ENCODE data around the gene MGST2.

Gene MGST2

DNA sequence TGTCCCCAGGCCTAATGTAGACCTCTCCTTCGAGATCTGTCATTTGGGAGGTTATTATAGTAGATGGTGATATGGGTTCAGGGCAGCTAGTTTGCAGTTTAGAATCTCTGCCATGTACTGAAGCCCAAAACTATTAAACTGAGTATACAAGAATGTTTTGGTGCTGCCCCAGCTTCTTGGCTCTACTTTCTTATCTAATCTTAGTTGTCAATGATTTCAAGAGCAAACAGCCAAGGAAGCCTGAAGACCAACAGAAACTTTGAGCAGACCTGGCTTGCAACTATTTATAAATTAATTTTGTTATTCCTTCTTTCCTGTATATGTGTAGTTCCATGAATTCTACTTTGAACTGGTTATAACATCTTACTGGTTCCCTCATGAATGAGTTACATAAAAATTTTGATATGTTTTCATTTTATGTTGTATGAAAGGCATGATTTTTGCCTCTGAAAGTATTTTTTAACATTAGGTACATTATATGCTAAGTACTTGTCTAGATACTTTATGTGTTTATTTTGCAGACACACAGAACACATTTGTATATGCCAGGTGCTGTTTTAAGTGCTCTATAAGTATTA is 2.0 kb upstream of the MGST2 start:
- DNase-seq (ENCODE audit: low spot score), result no peak
- TF ChIP-seq, protein P1, sequence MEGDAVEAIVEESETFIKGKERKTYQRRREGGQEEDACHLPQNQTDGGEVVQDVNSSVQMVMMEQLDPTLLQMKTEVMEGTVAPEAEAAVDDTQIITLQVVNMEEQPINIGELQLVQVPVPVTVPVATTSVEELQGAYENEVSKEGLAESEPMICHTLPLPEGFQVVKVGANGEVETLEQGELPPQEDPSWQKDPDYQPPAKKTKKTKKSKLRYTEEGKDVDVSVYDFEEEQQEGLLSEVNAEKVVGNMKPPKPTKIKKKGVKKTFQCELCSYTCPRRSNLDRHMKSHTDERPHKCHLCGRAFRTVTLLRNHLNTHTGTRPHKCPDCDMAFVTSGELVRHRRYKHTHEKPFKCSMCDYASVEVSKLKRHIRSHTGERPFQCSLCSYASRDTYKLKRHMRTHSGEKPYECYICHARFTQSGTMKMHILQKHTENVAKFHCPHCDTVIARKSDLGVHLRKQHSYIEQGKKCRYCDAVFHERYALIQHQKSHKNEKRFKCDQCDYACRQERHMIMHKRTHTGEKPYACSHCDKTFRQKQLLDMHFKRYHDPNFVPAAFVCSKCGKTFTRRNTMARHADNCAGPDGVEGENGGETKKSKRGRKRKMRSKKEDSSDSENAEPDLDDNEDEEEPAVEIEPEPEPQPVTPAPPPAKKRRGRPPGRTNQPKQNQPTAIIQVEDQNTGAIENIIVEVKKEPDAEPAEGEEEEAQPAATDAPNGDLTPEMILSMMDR (IDR thresholded peaks at IDR 0.05; ENCODE audit: extremely low read depth, insufficient read depth, missing control alignments), result no peak
- in situ Hi-C loops (cut with MboI; ENCODE audit: low pct_unique_long_range_greater_than_20kb, low sequenced_read_pairs, unreplicated experiment), result no loop called here

DNA sequence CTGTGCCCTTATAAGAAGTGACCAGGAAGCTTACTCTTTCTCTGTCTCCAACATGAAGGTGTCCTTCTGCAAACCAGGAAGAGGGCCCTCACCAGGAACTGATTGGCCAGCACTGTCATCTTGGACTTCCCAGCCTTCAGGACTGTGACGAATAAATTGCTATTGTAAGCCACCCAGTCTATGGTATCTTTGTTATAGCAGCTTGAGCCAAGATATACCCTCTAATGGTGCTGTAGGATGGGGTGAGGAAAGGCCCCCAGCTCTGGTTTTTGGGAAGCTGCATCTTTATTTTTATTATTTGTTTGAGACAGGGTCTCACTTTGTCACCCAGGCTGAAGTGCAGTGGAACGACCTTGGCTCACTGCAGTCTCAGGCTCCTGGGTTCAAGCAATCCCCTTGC is 1.2 kb upstream of the MGST2 start:
- TF ChIP-seq, protein P1 (IDR thresholded peaks at IDR 0.05; ENCODE audit: extremely low read depth, insufficient read depth, missing control alignments), result no peak
- in situ Hi-C loops (cut with MboI; ENCODE audit: low pct_unique_long_range_greater_than_20kb, low sequenced_read_pairs, unreplicated experiment), result no loop called here

DNA sequence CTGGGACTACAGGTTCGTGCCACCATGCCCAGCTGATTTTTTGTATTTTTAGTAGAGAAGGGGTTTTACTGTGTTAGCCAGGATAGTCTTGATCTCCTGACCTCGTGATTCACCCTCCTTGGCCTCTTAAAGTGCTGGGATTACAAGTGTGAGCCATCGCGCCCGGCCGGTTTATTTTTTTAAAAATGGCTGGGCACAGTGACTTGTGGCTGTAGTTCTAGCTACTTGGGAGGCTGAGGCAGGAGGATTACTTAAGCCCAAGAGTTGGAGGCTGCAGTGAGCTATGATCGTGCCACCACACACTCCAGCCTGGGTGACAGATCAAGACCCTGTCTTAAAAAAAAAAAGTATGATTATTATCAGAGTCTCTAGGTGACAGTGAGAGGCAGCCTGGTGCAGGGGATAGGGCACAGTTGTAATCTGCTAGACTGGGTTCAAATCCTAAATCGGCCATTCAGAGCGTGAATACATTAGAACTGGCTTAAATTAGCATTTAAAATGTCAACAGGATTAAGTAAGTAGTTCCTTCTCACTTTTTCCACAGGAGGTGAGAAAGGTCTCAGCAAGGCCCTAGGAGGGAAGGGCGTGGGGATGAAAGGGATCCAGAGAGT is 435 bp upstream of the MGST2 start:
- in situ Hi-C loops (cut with MboI; ENCODE audit: low pct_unique_long_range_greater_than_20kb, low sequenced_read_pairs, unreplicated experiment), result no loop called here
- TF ChIP-seq, protein P1 (IDR thresholded peaks at IDR 0.05; ENCODE audit: extremely low read depth, insufficient read depth, missing control alignments), result no peak

More for the DNA sequence above, 1.2 kb upstream of the MGST2 start:
- DNase-seq (ENCODE audit: low spot score), result no peak

DNA sequence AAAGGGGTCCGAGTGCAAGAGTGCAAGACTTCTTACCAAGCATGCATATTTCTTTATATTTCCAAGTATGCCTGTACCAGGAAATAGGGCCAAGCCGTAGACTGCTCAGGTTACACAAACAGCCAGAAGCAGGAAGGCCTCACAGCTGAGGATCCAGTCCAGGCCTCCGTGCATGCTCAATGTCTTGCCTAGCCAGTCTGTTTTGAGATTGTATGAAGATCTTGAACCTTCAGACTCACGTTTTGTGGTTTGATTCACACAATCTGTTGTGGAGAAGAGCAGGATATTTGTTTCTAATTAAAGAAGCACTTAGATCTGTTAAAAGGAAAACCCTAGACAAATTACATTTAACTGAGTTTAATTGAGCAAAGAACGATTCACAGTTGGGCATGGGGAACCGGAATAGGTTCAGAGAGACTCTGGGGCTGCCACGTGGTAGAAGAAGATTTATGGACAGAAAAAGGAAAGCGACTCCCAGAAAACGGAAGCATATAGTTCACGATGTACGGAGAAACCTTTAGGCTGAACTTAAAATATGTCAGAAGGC is 1.2 kb downstream of the MGST2 start:
- no peak for DNase-seq (ENCODE audit: low spot score)
- in situ Hi-C loops (cut with MboI; ENCODE audit: low pct_unique_long_range_greater_than_20kb, low sequenced_read_pairs, unreplicated experiment), result no loop called here
- TF ChIP-seq, protein P1 (IDR thresholded peaks at IDR 0.05; ENCODE audit: extremely low read depth, insufficient read depth, missing control alignments), result no peak

More for the DNA sequence above, 435 bp upstream of the MGST2 start:
- DNase-seq (ENCODE audit: low spot score), result no peak

DNA sequence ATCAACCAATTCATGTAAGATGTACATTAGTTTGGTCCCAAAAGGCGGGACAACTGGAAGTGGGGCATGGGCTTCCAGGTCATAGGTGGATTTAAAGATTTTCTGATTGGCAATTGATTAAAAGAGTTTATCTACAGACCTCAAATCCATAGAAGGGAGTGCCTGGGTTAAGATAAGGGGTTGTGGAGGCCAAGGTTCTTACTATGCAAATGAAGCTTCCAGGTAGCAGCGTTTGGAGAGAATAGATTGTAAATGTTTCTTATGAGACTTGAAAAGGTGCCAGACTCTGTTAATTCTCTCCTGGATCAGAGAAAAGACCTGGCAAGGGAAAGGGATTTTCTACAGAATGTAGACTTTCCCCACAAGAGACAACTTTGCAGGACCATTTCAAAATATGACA is 2.4 kb downstream of the MGST2 start:
- DNase-seq (ENCODE audit: low spot score), result no peak
- in situ Hi-C loops (cut with MboI; ENCODE audit: low pct_unique_long_range_greater_than_20kb, low sequenced_read_pairs, unreplicated experiment), result no loop called here
- TF ChIP-seq, protein P1 (IDR thresholded peaks at IDR 0.05; ENCODE audit: extremely low read depth, insufficient read depth, missing control alignments), result no peak

DNA sequence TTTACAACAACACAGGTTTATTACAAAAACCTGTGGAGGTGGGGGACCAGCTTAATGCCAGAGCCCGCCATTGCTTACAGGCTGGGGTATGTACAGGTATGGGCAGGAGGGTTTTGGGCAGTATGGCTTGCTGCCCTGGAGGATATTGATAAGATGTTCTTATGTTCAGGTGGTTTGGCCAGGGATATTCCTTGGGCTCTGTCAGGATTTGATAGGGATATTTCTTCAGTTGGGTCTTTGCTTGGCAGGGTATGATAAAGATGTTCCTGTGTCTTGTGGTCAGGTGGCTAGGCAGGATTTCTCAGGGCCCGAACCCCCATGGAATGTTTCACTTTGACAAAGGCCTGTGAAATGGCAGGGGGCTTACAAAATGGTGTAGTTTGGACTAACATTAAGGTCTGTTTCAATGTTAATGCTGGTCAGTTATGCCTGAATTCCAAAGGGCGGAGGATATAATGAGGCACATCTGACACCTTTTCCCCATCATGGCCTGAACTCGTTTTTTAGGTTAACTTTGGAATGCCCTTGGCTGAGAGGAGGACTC is 3.1 kb downstream of the MGST2 start:
- TF ChIP-seq, protein P1 (IDR thresholded peaks at IDR 0.05; ENCODE audit: extremely low read depth, insufficient read depth, missing control alignments), result no peak
- in situ Hi-C loops (cut with MboI; ENCODE audit: low pct_unique_long_range_greater_than_20kb, low sequenced_read_pairs, unreplicated experiment), result no loop called here
- no peak for DNase-seq (ENCODE audit: low spot score)
